CD4-positive, alpha-beta T cell treated with Interleukin-1 beta for 1 hour (primary cell): ENCODE results near the gene KRTAP3-3.
"Not testable (repeated sequence)": the region's sequence is repeated elsewhere in the genome, so short reads cannot be mapped to it uniquely, and the experiment has no call there.

Experiments
- DNase-seq, 2 donors: peaks; one replicate each; pipeline ENCODE4 v3.0.0-alpha.2; 2020 to 2022

KRTAP3-3 gene

DNA sequence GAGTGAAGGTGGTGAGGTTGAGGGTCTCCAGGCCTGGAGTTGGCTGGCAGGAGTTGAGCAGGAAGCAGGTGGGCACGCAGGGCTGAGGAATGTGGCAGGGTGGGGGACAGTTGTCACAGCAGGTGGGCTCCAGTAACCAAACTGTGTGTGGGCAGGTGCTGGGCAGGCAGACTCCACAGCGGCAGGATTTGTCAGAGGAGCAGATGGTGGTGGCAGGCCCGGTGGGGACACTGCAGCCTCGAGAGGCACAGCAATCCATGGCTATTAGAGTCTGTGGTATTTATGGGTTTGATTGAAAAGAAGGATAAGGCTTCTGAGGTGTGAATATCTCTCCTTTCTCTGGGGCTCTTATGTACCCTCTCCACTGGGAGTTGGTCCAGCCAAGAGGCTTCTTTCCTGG lies at the start of gene KRTAP3-3:
Gene KRTAP3-3, minus strand, starts transcription at position 326 of the 400 bp plus-strand sequence. Its CDS starts 67 bp downstream, at position 259.
- DNase-seq = no peak

DNA sequence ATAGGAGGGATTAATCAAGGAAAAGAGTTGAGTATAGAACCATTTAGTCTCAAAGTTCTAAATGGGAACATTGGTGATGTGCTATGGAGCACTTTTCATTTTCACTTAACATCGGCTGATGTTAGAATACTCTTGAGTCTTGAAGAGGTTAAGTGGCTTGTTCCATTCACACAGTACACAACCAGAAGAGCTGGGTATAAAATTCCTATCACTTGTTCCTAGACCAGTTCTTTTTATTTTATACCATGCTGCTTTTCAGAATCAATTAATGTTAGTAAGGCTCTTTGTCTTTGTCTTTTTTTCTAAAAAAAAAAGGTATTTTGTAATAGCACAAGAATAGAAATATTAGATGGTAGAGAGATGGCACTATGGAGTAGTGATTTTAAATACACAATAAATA lies 49.0 kb upstream of the KRTAP3-3 start:
- DNase-seq = no peak

DNA sequence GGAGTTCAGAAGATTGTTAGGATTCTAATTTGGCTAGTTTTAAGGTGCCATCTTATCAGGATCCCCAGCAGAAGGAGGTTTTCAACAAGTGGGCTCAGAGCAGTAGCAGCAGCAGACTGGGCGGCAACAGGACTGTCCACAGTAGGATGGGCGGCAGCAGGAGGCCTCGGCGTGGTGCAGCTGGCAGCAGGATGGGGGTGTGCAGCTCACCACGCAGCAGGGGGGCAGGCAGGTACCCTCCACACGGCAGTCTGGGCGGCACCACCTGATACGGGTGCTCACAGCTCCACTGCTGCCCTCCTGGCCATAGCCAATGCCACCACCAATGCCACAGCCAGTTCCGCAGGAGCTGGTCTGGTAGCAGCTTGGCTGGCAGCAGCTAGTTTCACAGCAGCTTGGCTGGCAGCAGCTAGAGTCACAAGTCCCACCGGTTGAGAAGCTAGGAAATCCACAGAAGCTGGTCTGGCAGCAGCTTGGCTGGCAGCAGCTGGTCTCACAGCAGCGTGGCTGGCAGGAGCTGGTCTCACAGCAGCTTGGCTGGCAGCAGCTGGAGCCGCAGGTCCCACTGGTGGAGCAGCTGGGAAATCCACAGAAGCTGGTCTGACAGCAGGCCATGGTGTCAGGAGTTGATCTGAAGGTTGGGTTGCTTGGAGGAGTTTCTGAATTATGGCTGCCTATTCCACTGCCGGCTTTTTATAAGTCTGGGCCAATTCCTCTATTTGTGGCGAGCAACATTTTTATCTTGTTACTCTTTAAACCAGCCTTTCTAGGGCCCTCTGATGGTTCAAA lies 47.0 kb upstream of the KRTAP3-3 start, which contains the start of gene KRTAP1-1:
Gene KRTAP1-1, minus strand, starts transcription at position 668 of the 789 bp plus-strand sequence. Its CDS starts 53 bp downstream, at position 615.
- not testable (repeated sequence) for DNase-seq

DNA sequence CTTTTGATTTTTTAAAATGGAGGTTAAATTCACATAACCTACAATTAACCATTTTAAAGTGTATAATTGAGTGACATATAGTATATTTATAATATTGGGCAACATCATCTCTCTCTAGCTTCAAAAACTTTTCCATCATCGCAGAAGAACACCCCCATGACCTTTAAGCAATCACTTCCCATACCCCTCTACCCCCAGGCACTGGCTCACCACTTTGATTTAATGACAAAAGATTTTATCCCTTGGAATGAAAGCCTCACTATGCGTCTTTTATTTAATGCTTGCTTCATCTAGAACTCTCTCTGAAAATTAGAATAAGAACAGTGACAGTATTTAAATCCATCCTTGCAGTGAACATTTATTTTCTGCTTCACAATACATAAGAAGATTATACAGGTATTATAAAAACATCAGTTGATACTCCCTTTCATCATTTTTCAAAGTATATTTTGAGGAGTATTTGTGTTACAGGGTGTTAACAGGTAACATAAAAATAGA lies 43.9 kb upstream of the KRTAP3-3 start:
- DNase-seq = no peak

DNA sequence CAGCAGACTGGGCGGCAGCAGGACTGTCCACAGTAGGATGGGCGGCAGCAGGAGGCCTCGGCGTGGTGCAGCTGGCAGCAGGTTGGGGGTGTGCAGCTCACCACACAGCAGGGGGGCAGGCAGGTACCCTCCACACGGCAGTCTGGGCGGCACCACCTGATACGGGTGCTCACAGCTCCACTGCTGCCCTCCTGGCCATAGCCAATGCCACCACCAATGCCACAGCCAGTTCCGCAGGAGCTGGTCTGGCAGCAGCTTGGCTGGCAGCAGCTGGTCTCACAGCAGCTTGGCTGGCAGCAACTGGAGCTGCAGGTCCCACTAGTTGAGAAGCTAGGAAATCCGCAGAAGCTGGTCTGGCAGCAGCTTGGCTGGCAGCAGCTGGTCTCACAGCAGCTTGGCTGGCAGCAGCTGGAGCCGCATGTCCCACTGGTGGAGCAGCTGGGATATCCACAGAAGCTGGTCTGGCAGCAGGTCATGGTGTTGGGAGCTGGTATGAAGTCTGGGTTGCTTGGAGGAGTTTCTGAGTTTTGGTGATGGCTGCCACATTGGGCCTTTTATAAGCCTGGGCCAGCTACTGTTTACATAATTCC lies 40.5 kb upstream of the KRTAP3-3 start, which contains the start of gene KRTAP1-3:
Gene KRTAP1-3, minus strand, starts transcription at position 529 of the 590 bp plus-strand sequence. Its CDS starts 53 bp downstream, at position 476.
- DNase-seq = not testable (repeated sequence)

DNA sequence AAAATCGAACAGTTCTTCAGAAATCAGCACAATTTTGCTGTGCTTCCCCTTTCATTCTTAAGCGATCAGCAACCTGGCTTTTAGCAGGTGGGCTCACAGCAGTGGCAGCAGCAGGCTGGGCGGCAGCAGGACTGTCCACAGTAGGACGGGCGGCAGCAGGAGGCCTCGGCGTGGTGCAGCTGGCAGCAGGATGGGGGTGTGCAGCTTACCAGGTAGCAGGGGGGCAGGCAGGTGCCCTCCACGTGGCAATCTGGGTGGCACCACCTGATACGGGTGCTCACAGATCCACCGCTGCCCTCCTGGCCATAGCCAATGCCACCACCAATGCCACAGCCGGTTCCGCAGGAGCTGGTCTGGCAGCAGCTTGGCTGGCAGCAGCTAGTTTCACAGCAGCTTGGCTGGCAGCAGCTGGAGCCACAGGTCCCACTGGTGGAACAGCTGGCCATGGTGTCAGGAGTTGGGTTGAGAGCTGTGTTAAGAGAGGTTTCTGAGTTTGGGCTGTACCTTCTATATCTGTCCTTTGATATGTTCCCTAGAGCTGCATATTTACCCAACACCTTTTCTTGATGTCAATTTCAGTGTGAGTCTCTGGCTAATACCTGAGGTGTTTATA lies 35.8 kb upstream of the KRTAP3-3 start, which contains the start of gene KRTAP1-4:
Gene KRTAP1-4, minus strand, starts transcription at position 563 of the 613 bp plus-strand sequence. Its CDS starts 117 bp downstream, at position 446.
- no peak for DNase-seq

DNA sequence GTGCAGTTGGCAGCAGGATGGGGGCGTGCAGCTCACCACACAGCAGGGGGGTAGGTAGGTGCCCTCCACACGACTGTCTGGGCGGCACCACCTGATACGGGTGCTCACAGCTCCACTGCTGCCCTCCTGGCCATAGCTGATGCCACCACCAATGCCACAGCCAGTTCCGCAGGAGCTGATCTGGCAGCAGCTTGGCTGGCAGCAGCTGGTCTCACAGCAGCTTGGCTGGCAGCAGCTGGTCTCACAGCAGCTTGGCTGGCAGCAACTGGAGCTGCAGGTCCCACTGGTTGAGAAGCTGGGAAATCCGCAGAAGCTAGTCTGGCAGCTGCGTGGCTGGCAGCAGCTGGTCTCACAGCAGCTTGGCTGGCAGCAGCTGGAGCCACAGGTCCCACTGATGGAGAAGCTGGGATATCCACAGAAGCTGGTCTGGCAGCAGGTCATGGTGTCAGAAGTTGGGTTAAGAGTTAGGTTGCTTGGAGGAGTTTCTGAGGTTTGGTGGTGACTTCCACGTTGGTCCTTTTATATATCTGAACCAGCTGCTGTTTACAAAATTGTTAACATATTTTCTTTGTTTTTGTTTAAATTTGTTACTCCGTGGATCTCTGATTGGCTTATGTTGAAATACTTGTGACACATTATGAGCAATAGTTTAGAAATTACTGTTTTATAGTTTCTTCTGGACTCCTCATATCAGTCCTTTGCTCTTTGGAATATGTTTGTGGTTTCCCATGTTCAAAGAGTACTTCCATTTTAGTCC lies 32.9 kb upstream of the KRTAP3-3 start, which contains the start of gene KRTAP1-5:
Gene KRTAP1-5, minus strand, starts transcription at position 494 of the 757 bp plus-strand sequence. Its CDS starts 53 bp downstream, at position 441.
- DNase-seq = no peak

DNA sequence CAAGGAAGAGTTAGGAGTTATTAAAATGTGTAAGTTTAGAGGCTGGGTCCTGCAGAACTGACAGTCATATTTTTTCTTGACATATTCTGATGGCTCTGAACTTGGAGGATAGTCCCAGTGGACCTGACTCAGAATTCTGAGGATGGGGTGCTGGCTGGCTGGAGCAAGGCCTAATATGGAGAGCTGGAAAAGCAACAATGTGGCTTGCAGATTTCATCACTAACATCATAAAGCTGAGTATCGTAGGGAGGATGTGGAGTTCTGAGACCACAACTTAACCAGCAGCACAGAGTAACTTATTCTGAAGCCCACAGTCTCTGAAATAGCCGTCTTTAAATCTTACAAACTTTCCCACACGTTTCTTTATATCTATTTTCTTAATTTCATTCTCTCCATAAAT lies 30.7 kb upstream of the KRTAP3-3 start:
- no peak for DNase-seq

DNA sequence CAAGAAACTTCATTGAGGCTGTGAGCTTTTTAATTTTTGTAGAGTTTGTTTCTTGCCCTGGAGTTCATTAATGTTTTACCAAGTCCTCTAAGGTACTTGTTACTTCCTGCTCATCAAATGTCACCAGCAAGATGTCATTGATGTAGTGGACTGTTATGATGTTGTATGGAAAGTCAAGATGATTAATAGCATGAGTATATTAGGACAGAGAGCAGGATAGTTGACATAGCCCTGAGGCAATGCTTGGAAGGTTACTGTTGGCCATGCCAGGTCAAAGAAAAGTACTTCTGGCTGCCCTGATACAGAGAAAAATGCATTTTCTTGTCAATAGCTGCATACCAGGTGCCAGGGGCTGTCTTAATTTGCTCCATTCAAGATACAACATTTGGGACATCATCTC lies 26.4 kb upstream of the KRTAP3-3 start:
- no peak for DNase-seq

DNA sequence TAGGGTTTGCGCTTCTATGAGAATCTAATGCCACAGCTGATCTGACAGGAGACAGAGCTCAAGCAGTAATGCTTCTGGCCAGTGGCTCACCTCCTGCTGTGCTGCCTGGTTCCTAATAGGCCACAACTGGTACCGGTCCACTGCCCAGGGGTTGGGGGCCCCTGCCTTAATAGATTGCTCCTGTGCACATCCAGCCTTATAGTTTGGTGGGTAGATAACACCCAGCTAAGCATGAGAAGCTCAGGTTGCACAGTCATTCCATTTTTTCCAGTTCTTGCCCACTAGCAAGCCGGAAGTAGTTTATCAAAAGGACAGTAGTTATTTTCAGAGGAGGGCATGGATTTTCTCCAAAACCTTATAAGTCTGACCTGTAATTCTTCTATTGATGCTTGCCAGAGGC lies 25.5 kb upstream of the KRTAP3-3 start:
- DNase-seq = no peak

DNA sequence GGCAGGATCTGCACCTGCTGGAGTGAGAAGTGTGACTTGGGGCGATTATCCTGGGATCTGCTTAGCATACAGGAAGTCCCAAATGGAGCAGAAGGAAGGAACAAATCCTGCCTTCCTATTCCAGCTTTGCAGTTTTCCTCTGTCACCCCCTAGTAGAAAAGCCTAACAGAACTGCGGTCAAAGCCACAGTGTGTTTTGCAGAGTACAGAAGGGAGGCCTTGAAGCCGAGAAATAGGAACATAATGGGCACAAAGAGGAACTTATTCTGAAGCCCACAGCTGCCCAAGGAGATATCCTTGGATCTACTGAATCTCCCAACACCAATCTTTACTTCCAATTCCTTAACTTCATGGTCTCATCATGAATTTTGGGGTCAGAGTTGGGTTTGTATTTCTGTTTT lies 24.6 kb upstream of the KRTAP3-3 start:
- no peak for DNase-seq

DNA sequence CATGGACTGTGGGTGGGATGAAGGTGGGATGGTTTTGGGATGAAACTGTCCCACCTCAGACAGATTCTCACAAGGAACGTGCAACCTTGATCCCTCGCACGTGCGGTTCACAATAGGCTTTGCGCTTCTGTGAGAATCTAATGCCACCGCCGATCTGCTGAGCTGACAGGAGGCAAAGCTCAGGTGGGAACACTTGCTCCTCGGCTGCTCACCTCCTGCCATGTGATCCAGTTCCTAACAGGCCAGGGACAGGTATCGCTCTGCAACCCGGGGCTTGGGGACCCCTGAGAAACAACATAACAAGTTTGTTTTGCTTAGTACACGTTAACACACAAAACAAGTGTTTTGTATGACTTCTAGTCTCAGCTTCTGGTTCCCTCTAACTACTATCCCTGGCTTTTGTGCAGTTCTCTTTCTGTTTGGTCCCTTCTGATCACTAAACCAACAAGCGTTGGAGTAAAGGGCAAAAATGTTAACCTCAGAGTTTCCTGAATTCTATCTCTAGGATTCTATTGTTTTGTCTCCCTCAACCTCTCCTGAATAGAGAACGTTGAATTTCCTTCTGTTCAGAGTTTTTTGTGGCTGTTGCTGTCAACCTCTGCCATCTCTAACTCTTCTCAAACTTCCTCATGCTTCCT lies 22.7 kb upstream of the KRTAP3-3 start:
- no peak for DNase-seq

DNA sequence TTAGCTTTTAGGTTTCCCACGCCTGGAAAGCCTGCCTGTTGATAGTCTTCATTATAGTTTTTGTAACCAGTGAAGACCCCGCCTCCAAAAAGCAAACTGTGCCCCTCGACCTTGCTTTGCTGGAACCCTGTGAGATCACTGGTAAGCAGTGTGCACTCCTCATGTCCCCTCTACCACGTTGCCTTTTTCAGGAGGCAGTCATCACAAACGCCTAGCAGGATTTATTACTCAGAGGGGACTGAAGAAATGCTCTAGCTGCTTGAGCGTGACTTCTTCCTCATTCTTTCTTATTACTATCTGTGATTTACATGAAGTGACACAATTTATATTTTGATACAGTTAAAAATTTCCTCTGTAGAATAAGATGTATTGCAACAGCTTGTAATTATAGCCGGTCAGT lies 21.5 kb upstream of the KRTAP3-3 start:
- DNase-seq = no peak

DNA sequence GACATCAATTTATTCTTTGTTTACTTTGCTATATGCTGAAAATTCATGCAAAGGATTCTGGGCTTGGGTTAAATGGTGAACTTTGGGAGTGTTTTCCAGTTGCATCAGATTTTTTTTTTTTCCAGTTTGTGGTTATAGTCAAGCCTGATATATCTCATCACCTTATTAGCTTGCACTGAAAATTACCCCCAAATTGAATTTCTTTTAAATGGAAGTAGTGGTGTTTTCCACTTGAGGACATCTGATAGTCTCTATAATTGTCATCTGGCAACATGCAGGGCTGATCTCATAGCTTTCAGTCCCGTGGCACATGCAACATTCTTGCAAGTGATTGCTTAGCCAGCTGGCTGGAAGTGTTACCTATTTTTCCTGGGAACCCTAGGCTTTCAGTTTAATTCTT lies 19.6 kb upstream of the KRTAP3-3 start:
- DNase-seq = no peak

DNA sequence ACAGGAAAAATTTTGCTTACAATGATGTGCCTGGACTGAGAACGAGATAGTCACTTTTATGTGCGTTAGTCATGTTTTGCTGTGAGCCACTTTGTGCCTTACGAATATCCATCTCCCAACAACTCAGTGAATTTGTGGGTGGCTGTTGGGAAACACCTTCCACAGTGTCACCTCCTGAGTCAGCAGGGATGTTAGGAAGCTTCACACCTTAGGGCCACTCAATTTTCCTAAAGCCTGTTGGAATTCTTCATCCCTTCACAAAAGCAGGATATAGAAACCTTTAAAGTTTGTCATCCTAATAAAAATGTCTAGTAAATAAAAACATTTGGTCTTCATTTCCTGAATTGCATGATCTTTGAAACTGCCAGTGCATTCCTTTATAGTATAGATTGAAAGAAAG lies 19.2 kb upstream of the KRTAP3-3 start:
- no peak for DNase-seq

DNA sequence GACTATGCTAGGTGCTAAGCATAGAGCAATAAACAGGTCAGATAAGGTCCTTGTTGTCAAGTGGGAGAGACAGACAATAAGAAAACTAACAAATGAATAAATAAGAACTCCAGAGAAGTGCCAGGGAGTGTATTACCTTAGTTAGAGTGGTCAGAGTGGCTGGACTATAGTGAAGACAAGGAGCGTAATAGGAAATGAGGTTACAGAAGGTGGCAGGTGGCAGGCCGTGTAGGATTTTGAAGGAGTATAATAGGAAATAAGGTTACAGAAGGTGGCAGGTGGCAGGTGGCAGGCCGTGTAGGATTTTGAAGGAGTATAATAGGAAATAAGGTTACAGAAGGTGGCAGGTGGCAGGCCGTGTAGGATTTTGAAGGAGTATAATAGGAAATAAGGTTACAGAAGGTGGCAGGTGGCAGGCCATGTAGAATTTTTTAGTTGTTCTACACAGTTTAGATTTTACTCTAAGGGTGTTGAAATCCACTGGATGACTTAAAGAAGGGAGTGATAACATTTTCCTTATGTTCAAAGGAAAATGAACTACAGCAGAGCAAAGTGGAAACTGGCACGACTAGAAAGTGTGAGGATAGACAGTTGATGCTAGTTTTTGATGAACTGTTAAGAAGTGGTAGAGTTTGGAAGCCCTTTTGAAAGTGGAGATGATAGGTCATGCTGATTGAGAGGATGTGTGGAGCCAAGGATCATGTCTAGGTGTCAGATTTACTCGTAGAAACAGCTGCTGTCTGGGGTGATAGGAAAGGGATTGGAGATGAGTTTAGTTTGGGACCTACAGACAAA lies 18.6 kb upstream of the KRTAP3-3 start:
- DNase-seq = no peak

DNA sequence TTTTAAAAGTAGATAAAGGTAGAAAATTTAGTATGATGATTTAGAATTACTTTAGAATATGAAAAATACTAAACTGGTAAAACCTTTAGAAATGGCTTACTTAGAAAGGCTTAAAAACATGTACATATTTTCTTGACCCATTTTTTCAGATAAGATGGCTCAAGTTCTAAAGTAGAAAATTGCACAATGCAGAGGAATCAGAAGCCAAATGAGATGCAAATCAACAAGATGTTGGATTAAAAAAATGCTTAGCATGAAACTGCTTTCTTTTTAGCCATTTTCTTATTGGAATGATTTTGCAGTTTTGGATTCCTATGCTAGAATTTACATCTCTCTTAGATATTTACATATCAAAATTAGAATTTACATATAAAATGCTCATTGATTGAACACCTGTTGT lies 16.5 kb upstream of the KRTAP3-3 start:
- DNase-seq = no peak

DNA sequence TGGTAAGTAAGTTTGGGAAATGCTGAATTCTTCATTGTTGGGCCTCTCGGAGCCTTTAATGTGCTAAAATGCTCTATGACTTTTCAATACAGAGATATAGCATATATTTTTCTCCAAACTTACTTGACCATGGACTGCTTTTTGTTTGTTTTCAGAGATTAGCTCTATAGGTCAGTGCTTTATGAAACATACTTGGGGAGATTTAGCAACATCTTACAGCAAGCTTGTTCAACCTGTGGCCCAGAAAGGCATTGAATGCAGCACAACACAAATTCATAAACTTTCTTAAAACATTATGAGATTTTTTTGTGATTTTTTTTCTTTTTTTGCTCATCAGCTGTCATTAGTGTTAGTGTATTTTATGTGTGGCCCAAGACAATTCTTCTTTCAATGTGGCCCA lies 16.0 kb upstream of the KRTAP3-3 start:
- DNase-seq = no peak

DNA sequence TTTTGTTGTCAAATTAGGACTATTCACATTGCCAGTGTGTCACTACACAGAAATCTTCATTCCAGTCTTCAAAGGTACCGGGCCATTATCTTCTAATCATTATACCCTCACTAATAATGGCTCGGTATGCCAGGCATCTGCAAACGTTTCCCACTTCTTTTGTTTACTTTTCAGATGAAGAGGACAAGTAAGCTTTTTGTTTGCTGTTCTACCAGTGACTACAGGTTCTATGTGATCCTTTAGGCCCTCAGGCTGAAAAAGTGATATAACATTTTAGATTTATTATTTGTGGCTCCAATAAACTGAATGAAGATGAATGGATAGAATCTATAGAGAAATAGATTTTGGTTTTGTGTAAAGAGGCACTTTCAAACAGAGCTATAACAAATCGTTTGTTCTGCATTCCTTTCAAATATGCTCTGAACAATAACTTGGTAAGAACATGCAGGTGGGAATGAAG lies 15.4 kb upstream of the KRTAP3-3 start:
- no peak for DNase-seq

DNA sequence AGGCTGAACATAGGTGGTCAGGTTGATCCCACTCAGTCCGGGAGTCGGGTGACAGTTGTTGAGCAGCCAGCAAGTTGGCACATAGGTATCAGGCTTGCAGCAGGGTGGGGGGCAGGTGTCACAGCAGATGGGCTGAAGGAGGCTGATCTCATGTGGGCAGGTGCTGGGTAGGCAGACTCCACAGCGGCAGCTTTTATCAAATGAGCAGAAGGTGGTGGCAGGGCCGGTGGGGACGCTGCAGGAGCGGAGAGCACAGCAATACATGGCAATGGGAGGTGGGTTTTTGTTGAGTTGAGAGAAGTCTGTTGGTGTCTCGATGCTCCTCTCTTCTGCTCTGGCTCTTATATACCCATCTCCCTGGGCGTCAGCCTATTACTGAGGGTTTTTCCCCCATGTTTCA lies 14.8 kb upstream of the KRTAP3-3 start, which contains the start of gene KRTAP3-1:
Gene KRTAP3-1, minus strand, starts transcription at position 318 of the 400 bp plus-strand sequence. Its CDS starts 54 bp downstream, at position 264.
- DNase-seq = no peak

DNA sequence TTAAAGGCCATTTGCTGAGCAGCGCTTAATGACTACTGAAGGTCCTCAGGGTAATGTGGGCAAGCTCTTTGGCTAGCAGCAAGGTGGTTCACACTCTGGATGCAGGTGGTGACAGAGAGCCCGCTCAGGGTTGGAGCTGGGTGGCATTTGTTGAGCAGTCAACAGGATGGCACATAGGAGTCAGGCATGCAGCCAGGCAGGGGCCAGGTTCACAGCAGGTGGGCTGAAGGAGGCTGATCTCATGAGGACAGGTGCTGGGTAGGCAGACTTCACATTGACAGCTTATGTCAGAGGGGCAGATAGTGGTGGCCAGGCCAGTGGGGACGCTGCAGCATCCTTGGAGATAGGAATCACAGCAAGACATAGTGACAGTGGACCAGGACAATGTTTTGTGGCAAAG lies 10.4 kb upstream of the KRTAP3-3 start:
- DNase-seq = no peak
